ENCODE measurements around the gene PDZD2.

DNA sequence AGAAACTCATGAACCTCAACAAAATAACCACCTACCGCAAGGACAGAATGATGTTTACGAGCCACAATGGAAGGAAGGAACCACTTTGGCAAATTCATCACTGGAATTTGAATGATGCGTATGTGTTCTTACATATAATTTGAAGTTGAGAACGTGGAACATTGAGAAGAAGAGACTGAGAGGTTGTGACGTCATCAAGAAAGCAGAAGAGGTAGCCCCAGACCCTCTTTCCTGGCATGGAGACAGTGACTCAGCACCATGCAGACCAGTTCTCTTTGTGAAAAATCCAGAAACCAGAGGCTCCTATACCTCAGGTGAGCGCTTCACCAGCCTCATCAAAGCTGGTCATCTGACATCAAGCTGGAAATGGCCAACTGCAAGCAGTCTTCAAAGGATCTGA, 124.5 kb downstream of the PDZD2 start:
- TF ChIP-seq, protein P1, sequence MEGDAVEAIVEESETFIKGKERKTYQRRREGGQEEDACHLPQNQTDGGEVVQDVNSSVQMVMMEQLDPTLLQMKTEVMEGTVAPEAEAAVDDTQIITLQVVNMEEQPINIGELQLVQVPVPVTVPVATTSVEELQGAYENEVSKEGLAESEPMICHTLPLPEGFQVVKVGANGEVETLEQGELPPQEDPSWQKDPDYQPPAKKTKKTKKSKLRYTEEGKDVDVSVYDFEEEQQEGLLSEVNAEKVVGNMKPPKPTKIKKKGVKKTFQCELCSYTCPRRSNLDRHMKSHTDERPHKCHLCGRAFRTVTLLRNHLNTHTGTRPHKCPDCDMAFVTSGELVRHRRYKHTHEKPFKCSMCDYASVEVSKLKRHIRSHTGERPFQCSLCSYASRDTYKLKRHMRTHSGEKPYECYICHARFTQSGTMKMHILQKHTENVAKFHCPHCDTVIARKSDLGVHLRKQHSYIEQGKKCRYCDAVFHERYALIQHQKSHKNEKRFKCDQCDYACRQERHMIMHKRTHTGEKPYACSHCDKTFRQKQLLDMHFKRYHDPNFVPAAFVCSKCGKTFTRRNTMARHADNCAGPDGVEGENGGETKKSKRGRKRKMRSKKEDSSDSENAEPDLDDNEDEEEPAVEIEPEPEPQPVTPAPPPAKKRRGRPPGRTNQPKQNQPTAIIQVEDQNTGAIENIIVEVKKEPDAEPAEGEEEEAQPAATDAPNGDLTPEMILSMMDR (conservative IDR thresholded peaks at IDR 0.05) = no peak
- TF ChIP-seq EZH2 (IDR thresholded peaks at IDR 0.05; ENCODE audit: low read depth) = no peak

Data from PC-9 (cell line).